GM12892 (cell line): ENCODE results near the gene C1orf35.
A peak's percentile ranks its signal among the peaks of the same experiment; 100 is the strongest.

Experiments
- DNase-seq: peaks from one replicate; pipeline ENCODE4 v3.0.0; 2011; ENCODE audit not compliant: insufficient read length
- FAIRE-seq: peaks from 2 replicates; lab custom pipeline; 2011; peaks lifted over from hg19 to GRCh38; lab: Jason Lieb, UNC
- POLR2A ChIP-seq: IDR thresholded peaks from 2 replicates; pipeline ENCODE4 v1.6.1; 2011; ENCODE audit warnings: low read depth, low read length, control low read depth
- POLR2AphosphoS5 ChIP-seq: IDR thresholded peaks from 2 replicates; pipeline ENCODE4 v1.6.1; 2011; ENCODE audit warnings: low read depth, low read length, control low read depth
- TAF1 ChIP-seq: IDR thresholded peaks from 2 replicates; pipeline ENCODE4 v1.6.1; 2011; ENCODE audit warnings: low read depth, mild to moderate bottlenecking, control low read depth, low read length, borderline replicate concordance

The C1orf35 gene

GRCh38 chr1:228141226-228142044 lies 38.3 kb upstream of the C1orf35 start:
- FAIRE-seq = no peak
- DNase-seq = no peak
- TF ChIP-seq POLR2A (no peak), POLR2AphosphoS5 (no peak), TAF1 (no peak)

GRCh38 chr1:228140724-228141225 lies 37.6 kb upstream of the C1orf35 start:
- FAIRE-seq (peak; percentile 50), DNase-seq (no peak)
- TF ChIP-seq POLR2A = no peak
- no peak for TF ChIP-seq TAF1
- TF ChIP-seq POLR2AphosphoS5 = no peak

- peak; percentile 100 for FAIRE-seq
- TF ChIP-seq POLR2A = peak; percentile 84
- peak; percentile 43 for TF ChIP-seq TAF1
- TF ChIP-seq POLR2AphosphoS5 = peak; percentile 55
- peak; percentile 94 for DNase-seq
Measured at GRCh38 chr1:228139931-228140723, 37.0 kb upstream of the C1orf35 start, which contains the start of gene GUK1. Gene GUK1, plus strand, starts transcription at chr1:228140279. Its CDS starts 24 bp downstream, at chr1:228140303.

GRCh38 chr1:228139406-228139930 lies 36.3 kb upstream of the C1orf35 start:
- FAIRE-seq (no peak), DNase-seq (no peak)
- TF ChIP-seq POLR2A (no peak; the same call in 1 of the 2 replicates), POLR2AphosphoS5 (0 out of 2 replicates have a peak, but pooled peaks have one; percentile 21)

- TF ChIP-seq TAF1 = no peak
- no peak for TF ChIP-seq POLR2A
- no peak for TF ChIP-seq POLR2AphosphoS5
- DNase-seq (no peak), FAIRE-seq (no peak)
Measured at GRCh38 chr1:228136901-228137300, 33.8 kb upstream of the C1orf35 start.

GRCh38 chr1:228134591-228134990 lies 31.5 kb upstream of the C1orf35 start:
- TF ChIP-seq TAF1 (no peak), POLR2A (no peak), POLR2AphosphoS5 (no peak)
- DNase-seq = no peak
- FAIRE-seq = no peak

- no peak for DNase-seq
- no peak for TF ChIP-seq POLR2AphosphoS5
- TF ChIP-seq POLR2A = no peak
- no peak for TF ChIP-seq TAF1
- no peak for FAIRE-seq
Measured at GRCh38 chr1:228131766-228132165, 28.6 kb upstream of the C1orf35 start.

- TF ChIP-seq POLR2AphosphoS5 (no peak), TAF1 (no peak), POLR2A (no peak)
- no peak for FAIRE-seq
- no peak for DNase-seq
Measured at GRCh38 chr1:228125185-228125584, 22.1 kb upstream of the C1orf35 start.

GRCh38 chr1:228123505-228123904 lies 20.4 kb upstream of the C1orf35 start:
- FAIRE-seq = no peak
- no peak for TF ChIP-seq POLR2A
- no peak for TF ChIP-seq POLR2AphosphoS5
- TF ChIP-seq TAF1 = no peak
- no peak for DNase-seq

- DNase-seq (no peak), FAIRE-seq (no peak)
- TF ChIP-seq POLR2AphosphoS5 (no peak), POLR2A (no peak), TAF1 (no peak)
Measured at GRCh38 chr1:228122921-228123441, 19.9 kb upstream of the C1orf35 start.
